PC-9 (cell line): Measurements from ENCODE around the gene TNXB. TPM values are rescaled to one million over a fixed set of nuclear protein-coding genes. Genes with fewer than 3 reads are reported as not detected.
"Not testable (repeated sequence)": the region's sequence is repeated elsewhere in the genome, so short reads cannot be mapped to it uniquely, and the experiment has no call there.

Source experiments
- BruUV-seq: library from RNA; stranded (reverse); fragments of 400-500 nt; replicated peaks from 2 replicates; lab custom pipeline; 2021; lab: Mats Ljungman, UMichigan
- CTCF ChIA-PET: fragments of 300-600 bp; sonication (Branson Sonifier 250); formaldehyde crosslinking; loops from one replicate; lab custom pipeline; 2022; ENCODE audit warnings: antibody characterized with exemption; lab: Charles Lee
- POLR2A ChIA-PET: fragments of 300-600 bp; sonication (Branson Sonifier 250); formaldehyde crosslinking; loops from one replicate; lab custom pipeline; 2022; ENCODE audit warnings: antibody characterized with exemption; ENCODE audit not compliant: unreplicated experiment; lab: Charles Lee
- DNase-seq, 2 experiments: peaks; one replicate each; pipeline versions ENCODE4 v3.0.0 to v3.0.0-alpha.2; 2015 to 2022; ENCODE audit warnings: mixed read lengths in 1 of 2
- H2AFZ ChIP-seq: fragments of 200-600 bp; sonication (generic); 2 replicates; pipeline ENCODE4 v1.8.1; 2017; ENCODE audit warnings: antibody characterized with exemption
- H3F3A ChIP-seq: fragments of 200-600 bp; sonication (generic); 2 replicates; pipeline ENCODE4 v1.8.1; 2017; ENCODE audit warnings: antibody characterized with exemption, mild to moderate bottlenecking, low read depth; ENCODE audit not compliant: insufficient read depth
- H3K27ac ChIP-seq: fragments of 200-600 bp; sonication (generic); 2 replicates; pipeline ENCODE4 v1.6.1; 2016; ENCODE audit warnings: mixed run types
- H3K27me3 ChIP-seq: fragments of 200-600 bp; sonication (generic); 2 replicates; pipeline ENCODE4 v1.6.1; 2016; ENCODE audit warnings: low read depth, mixed run types; ENCODE audit not compliant: insufficient read depth
- H3K36me3 ChIP-seq: fragments of 200-600 bp; sonication (generic); 2 replicates; pipeline ENCODE4 v1.6.1; 2016; ENCODE audit warnings: low read depth, mixed run types
- H3K4me1 ChIP-seq: fragments of 200-600 bp; sonication (generic); replicated peaks from 2 replicates; pipeline ENCODE4 v1.6.1; 2016; ENCODE audit warnings: mixed run types; ENCODE audit not compliant: insufficient read depth
- H3K4me2 ChIP-seq: fragments of 200-600 bp; sonication (generic); 2 replicates; pipeline ENCODE4 v1.6.1; 2017; ENCODE audit warnings: mixed run types
- H3K4me3 ChIP-seq: fragments of 200-600 bp; sonication (generic); 2 replicates; pipeline ENCODE4 v1.6.1; 2016; ENCODE audit warnings: mixed run types
- H3K79me2 ChIP-seq: fragments of 200-600 bp; sonication (generic); 2 replicates; pipeline ENCODE4 v1.6.1; 2017; ENCODE audit warnings: low read depth, mixed run types
- H3K9me2 ChIP-seq: fragments of 200-600 bp; sonication (generic); 2 replicates; pipeline ENCODE4 v1.8.1; 2017; ENCODE audit warnings: mild to moderate bottlenecking; ENCODE audit not compliant: insufficient read depth
- H3K9me3 ChIP-seq: fragments of 200-600 bp; sonication (generic); 2 replicates; pipeline ENCODE4 v1.8.1; 2016; ENCODE audit warnings: low read depth; ENCODE audit not compliant: insufficient read depth
- H4K20me1 ChIP-seq: fragments of 200-600 bp; sonication (generic); 2 replicates; pipeline ENCODE4 v1.8.1; 2017; ENCODE audit not compliant: insufficient read depth
- CTCF ChIP-seq: fragments of 200-600 bp; sonication (generic); conservative IDR thresholded peaks from 2 replicates; pipeline ENCODE4 v1.6.1; 2017; ENCODE audit warnings: mixed run types, antibody characterized with exemption, mild to moderate bottlenecking, moderate library complexity
- EZH2 ChIP-seq: fragments of 200-600 bp; sonication (generic); IDR thresholded peaks from 2 replicates; pipeline ENCODE4 v1.8.0; 2017; ENCODE audit warnings: antibody characterized with exemption, low read depth
- intact Hi-C: fragments of 100-400 bp; cut with micrococcal nuclease; formaldehyde crosslinking; loops from one replicate; pipeline ENCODE4 v1.10.0; 2022; ENCODE audit not compliant: unreplicated experiment
- total RNA-seq: library from RNA; stranded (reverse); gene quantifications from 2 replicates; pipeline ENCODE4 v1.2.3, GENCODE V29; 2021

Gene TNXB
- total RNA-seq, 1 experiment from 2014 or later, result 15.1 TPM

- H3F3A ChIP-seq, result peaks cover 32% of the 10 kb centered on the region; the same call in 1 of the 2 replicates
- no peaks in the 10 kb centered on the region for H3K36me3 ChIP-seq
- H3K9me2 ChIP-seq, result no peaks in the 10 kb centered on the region
- no peaks in the 10 kb centered on the region for H3K27me3 ChIP-seq
- ChIA-PET POLR2A (interaction anchor here (0.5 to 0.6 kb wide), 2 partner anchors 8 to 12 kb away, joined by 4 to 6 read pairs; no protein-coding TSS in a partner anchor), CTCF (no interaction called here)
- TF ChIP-seq EZH2 (no peak), CTCF (no peak)
- no peak for DNase-seq
- peak overlapping the region; percentile 11; the same call in 1 of the 2 replicates for H3K4me3 ChIP-seq
- no TSS peak for BruUV-seq
- H3K79me2 ChIP-seq, result no peaks in the 10 kb centered on the region
- H4K20me1 ChIP-seq, result no peaks in the 10 kb centered on the region
- H3K9me3 ChIP-seq, result no peaks in the 10 kb centered on the region
- H2AFZ ChIP-seq, result peak overlapping the region; percentile 47
- H3K4me1 ChIP-seq, result peaks cover 32% of the 10 kb centered on the region
- peak overlapping the region; percentile 82 for H3K27ac ChIP-seq
- intact Hi-C loops, result no loop called here
- H3K4me2 ChIP-seq, result peak overlapping the region; percentile 48
Observed at GRCh38 chr6:32146287-32146686, 37.1 kb upstream of the TNXB start.

- H4K20me1 ChIP-seq, H3K4me3 ChIP-seq, H3K9me3 ChIP-seq, H3K9me2 ChIP-seq, H3K36me3 ChIP-seq, H3K27me3 ChIP-seq, BruUV-seq, H3K79me2 ChIP-seq: not testable (repeated sequence)
- peak overlapping the region; percentile 66 for H3K27ac ChIP-seq
- intact Hi-C loops, result loop anchor here (1.0 kb wide), 1 partner anchor 14 kb away; the partner anchor contains the start of gene FKBPL
- ChIA-PET CTCF (interaction anchor here (0.7 kb wide), 1 partner anchor 35 kb away, joined by 3 read pairs; no protein-coding TSS in a partner anchor), POLR2A (interaction anchor here (0.5 to 1.1 kb wide), 3 partner anchors 9 to 44 kb away, joined by 3 to 12 read pairs (median 4); no protein-coding TSS in a partner anchor)
- peak overlapping the region; percentile 35 for H3K4me2 ChIP-seq
- DNase-seq, result peak; percentile 52 to 70
- H3F3A ChIP-seq, result peaks cover 32% of the 10 kb centered on the region; the same call in 1 of the 2 replicates
- H2AFZ ChIP-seq, result peak overlapping the region; percentile 76
- peaks cover 32% of the 10 kb centered on the region for H3K4me1 ChIP-seq
Observed at GRCh38 chr6:32144238-32144637, 35.1 kb upstream of the TNXB start.

GRCh38 chr6:32140420-32141046, 31.4 kb upstream of the TNXB start:
- POLR2A ChIA-PET, result no interaction called here

More at GRCh38 chr6:32140420-32141046, 31.4 kb upstream of the TNXB start:
- Histone ChIP-seq H3K36me3 (no peaks in the 10 kb centered on the region), H4K20me1 (no peaks in the 10 kb centered on the region), H3K27ac (no peak overlapping the region), H3K9me2 (no peaks in the 10 kb centered on the region), H3K4me1 (peaks cover 19% of the 10 kb centered on the region), H3K4me2 (no peak overlapping the region), H3K9me3 (no peaks in the 10 kb centered on the region), H3F3A (peaks cover 16% of the 10 kb centered on the region; the same call in 1 of the 2 replicates), H3K27me3 (no peaks in the 10 kb centered on the region), H3K4me3 (no peak overlapping the region), H3K79me2 (no peaks in the 10 kb centered on the region), H2AFZ (no peak overlapping the region)
- DNase-seq, result no peak
- BruUV-seq, result no TSS peak
- intact Hi-C loops, result no loop called here
- CTCF ChIA-PET, result interaction anchor here (0.6 kb wide), 1 partner anchor 471 kb away, joined by 13 read pairs; no protein-coding TSS in a partner anchor
- no peak for TF ChIP-seq EZH2
- no peak for TF ChIP-seq CTCF
